RWPE1 (cell line): ENCODE measurements around the gene WDR45B.

Source experiments
- CTCF ChIA-PET: fragments of 350-600 bp; sonication (Branson Sonifier 250); formaldehyde crosslinking; extraction: SDS; loops from one replicate; lab custom pipeline; 2021; lab: Yijun Ruan, JAX
- POLR2A ChIA-PET: fragments of 400-600 bp; formaldehyde crosslinking; extraction: SDS; loops from one replicate; lab custom pipeline; 2020; ENCODE audit warnings: antibody characterized with exemption; ENCODE audit not compliant: low non-redundant PET; lab: Yijun Ruan, JAX
- DNase-seq: peaks from one replicate; pipeline ENCODE4 v3.0.0; 2012; ENCODE audit warnings: low spot score
- H3K27ac ChIP-seq: fragments of 450-650 bp; 2 replicates; pipeline ENCODE4 v1.5.1; 2017
- CTCF ChIP-seq: fragments of 450-650 bp; conservative IDR thresholded peaks from 2 replicates; pipeline ENCODE4 v1.5.1; 2017; ENCODE audit warnings: low read depth, mild to moderate bottlenecking

WDR45B gene

GRCh38 chr17:82661717-82662683 lies 13.8 kb upstream of the WDR45B start:
- TF ChIP-seq CTCF: no peak
- CTCF ChIA-PET: no interaction called here
- POLR2A ChIA-PET: no interaction called here
- H3K27ac ChIP-seq: no peak overlapping the region
- DNase-seq: no peak

- H3K27ac ChIP-seq: no peak overlapping the region
- DNase-seq: no peak
- no peak for TF ChIP-seq CTCF
- POLR2A ChIA-PET: no interaction called here
- CTCF ChIA-PET: no interaction called here
Measured at GRCh38 chr17:82659886-82660285, 11.6 kb upstream of the WDR45B start.

- TF ChIP-seq CTCF: no peak
- POLR2A ChIA-PET: no interaction called here
- no peak for DNase-seq
- H3K27ac ChIP-seq: no peak overlapping the region
- CTCF ChIA-PET: no interaction called here
Measured at GRCh38 chr17:82658796-82659452, 10.7 kb upstream of the WDR45B start.

GRCh38 chr17:82658331-82658730 lies 10.1 kb upstream of the WDR45B start:
- CTCF ChIA-PET: interaction anchor here (1.2 kb wide), 1 partner anchor 10 kb away, joined by 8 read pairs; no protein-coding TSS in a partner anchor
- no peak for TF ChIP-seq CTCF
- POLR2A ChIA-PET: interaction anchor here (0.6 kb wide), 1 partner anchor 325 kb away, joined by 3 read pairs; no protein-coding TSS in a partner anchor

GRCh38 chr17:82657926-82658325 lies 9.7 kb upstream of the WDR45B start:
- POLR2A ChIA-PET: interaction anchor here (0.6 kb wide), 1 partner anchor 325 kb away, joined by 3 read pairs; no protein-coding TSS in a partner anchor
- no peak overlapping the region for H3K27ac ChIP-seq
- TF ChIP-seq CTCF: no peak
- CTCF ChIA-PET: interaction anchor here (0.7 to 1.2 kb wide), 2 partner anchors 11 to 28 kb away, joined by 3 to 8 read pairs; no protein-coding TSS in a partner anchor
- DNase-seq: no peak

More at GRCh38 chr17:82658331-82658730, 10.1 kb upstream of the WDR45B start:
- no peak for DNase-seq
- no peak overlapping the region for H3K27ac ChIP-seq

- TF ChIP-seq CTCF: no peak
- DNase-seq: no peak
- H3K27ac ChIP-seq: no peak overlapping the region
- CTCF ChIA-PET: no interaction called here
- POLR2A ChIA-PET: no interaction called here
Measured at GRCh38 chr17:82656266-82656665, 8.0 kb upstream of the WDR45B start.
